ENCODE results near the gene KNCN. TPM values are rescaled to one million over a fixed set of nuclear protein-coding genes. Genes with fewer than 3 reads are reported as not detected.

KNCN gene
- polyA plus RNA-seq, 3 donors from 2014 or later, result not detected

- H3K36me3 Mint-ChIP-seq, result no peaks in the 10 kb centered on the region
- DNase-seq, result no peak
- H3K4me1 Mint-ChIP-seq, result no peaks in the 10 kb centered on the region
- no peaks in the 10 kb centered on the region for H3K9me3 Mint-ChIP-seq
- H3K4me3 Mint-ChIP-seq, result no peak overlapping the region
- H3K27me3 Mint-ChIP-seq (ENCODE audit: low read depth in 3 of 3), result peaks cover 0 to 5% (median 2%) of the 10 kb centered on the region in 3 donors
- no peak overlapping the region for H3K27ac Mint-ChIP-seq
These were observed 41.0 kb downstream of the KNCN start for GRCh38 chr1:46510341-46510997.

- H3K9me3 Mint-ChIP-seq, result no peaks in the 10 kb centered on the region
These were observed 42.7 kb downstream of the KNCN start for GRCh38 chr1:46508757-46509156.

DNA sequence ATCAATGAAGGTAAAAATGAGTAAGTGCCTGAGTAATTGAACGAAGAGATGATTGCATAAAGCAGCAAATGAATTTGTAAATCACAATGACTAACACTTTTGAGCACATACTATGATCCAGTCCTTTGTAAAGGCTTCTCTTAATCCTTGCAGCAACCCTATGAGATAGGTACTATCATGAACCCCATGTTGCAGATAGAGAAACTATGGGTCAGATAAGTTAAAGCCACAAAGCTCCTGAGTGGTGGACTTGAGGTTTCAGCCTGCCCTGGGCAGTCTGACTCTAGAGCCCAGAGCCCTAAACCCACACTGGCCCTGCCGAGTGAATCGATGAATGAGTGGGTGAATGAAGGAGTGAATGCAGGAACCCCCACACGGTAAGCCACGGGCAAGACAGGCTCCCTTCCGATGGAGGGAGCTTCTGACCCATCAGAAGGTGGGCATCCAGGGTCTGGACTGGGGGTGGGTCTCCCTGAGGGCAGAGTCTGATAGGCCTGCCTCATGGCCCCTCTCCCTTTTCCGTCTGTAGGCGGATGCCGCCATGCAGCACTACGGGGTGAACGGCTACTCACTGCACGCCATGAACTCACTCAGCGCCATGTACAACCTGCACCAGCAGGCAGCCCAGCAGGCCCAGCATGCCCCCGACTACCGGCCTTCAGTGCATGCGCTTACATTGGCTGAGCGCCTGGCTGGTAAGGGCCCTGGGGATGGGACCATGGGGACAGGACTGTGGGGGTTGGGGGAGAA lies 44.8 kb downstream of the KNCN start:
- no peak for DNase-seq
- H3K36me3 Mint-ChIP-seq, result no peaks in the 10 kb centered on the region
- no peak overlapping the region for H3K4me3 Mint-ChIP-seq
- H3K9me3 Mint-ChIP-seq, result no peaks in the 10 kb centered on the region
- peaks cover 2 to 6% (median 5%) of the 10 kb centered on the region in 3 donors for H3K27me3 Mint-ChIP-seq (ENCODE audit: low read depth in 3 of 3)
- H3K27ac Mint-ChIP-seq, result no peak overlapping the region
- no peaks in the 10 kb centered on the region for H3K4me1 Mint-ChIP-seq

More at GRCh38 chr1:46508757-46509156, 42.7 kb downstream of the KNCN start:
- Mint-ChIP-seq H3K4me1 (no peaks in the 10 kb centered on the region), H3K36me3 (no peaks in the 10 kb centered on the region), H3K27ac (no peak overlapping the region), H3K27me3 (ENCODE audit: low read depth in 3 of 3) (peaks cover 0 to 5% (median 0%) of the 10 kb centered on the region in 3 donors), H3K4me3 (no peak overlapping the region)
- DNase-seq, result no peak

DNA sequence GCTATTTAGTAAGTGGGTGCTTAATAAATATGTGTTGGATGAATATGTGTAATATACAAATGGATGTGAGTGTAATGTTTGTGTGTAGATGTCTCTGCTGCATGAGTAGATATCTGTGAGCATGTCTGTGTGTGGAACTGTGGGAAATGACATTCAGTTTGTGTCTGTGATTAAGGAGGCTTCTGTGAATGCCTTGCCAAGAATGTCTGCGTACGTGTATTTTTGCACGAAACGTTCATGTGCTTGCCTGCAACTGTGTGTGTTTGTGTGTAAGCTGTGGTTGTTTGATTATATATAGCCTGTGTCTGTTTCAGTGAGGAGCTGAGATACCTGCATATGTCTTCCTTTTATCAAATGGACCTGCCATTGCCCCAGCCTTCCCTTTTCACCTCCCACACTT lies 48.0 kb downstream of the KNCN start:
- Mint-ChIP-seq H3K27ac (no peak overlapping the region), H3K4me1 (no peaks in the 10 kb centered on the region), H3K27me3 (ENCODE audit: low read depth in 3 of 3) (peaks cover 2 to 8% (median 4%) of the 10 kb centered on the region in 3 donors), H3K4me3 (no peak overlapping the region), H3K9me3 (no peaks in the 10 kb centered on the region), H3K36me3 (no peaks in the 10 kb centered on the region)
- no peak for DNase-seq

- H3K36me3 Mint-ChIP-seq, result no peaks in the 10 kb centered on the region
- DNase-seq, result no peak
- H3K4me1 Mint-ChIP-seq, result no peaks in the 10 kb centered on the region
- H3K4me3 Mint-ChIP-seq, result no peak overlapping the region
- peaks cover 4 to 8% (median 6%) of the 10 kb centered on the region in 3 donors for H3K27me3 Mint-ChIP-seq (ENCODE audit: low read depth in 3 of 3)
- no peak overlapping the region for H3K27ac Mint-ChIP-seq
- H3K9me3 Mint-ChIP-seq, result no peaks in the 10 kb centered on the region
These were observed 49.9 kb downstream of the KNCN start for GRCh38 chr1:46501528-46501927.

DNA sequence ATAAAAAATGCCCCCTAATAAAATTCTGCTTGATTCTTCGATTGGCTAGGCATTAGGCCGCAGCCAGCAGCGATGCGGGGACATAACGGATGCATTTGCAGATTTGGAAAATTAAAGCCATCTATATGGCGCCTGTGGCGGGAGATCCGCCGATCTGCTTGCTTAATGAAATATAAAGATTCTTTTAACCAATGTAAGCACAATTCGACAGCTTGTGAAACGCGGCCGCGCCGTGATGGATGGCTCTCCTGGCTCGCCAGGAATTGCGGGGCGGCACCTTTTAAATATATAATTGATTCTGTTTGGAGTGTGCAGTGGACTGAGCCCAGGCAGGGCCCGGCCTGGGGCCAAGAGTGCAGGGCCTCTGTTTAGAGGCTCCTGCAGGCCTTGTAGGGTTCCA lies 53.8 kb downstream of the KNCN start:
- Mint-ChIP-seq H3K27me3 (ENCODE audit: low read depth in 3 of 3) (peaks cover 8 to 17% (median 15%) of the 10 kb centered on the region in 3 donors), H3K4me1 (no peaks in the 10 kb centered on the region), H3K36me3 (no peaks in the 10 kb centered on the region), H3K4me3 (no peak overlapping the region), H3K27ac (no peak overlapping the region), H3K9me3 (no peaks in the 10 kb centered on the region)
- DNase-seq, result no peak

DNA sequence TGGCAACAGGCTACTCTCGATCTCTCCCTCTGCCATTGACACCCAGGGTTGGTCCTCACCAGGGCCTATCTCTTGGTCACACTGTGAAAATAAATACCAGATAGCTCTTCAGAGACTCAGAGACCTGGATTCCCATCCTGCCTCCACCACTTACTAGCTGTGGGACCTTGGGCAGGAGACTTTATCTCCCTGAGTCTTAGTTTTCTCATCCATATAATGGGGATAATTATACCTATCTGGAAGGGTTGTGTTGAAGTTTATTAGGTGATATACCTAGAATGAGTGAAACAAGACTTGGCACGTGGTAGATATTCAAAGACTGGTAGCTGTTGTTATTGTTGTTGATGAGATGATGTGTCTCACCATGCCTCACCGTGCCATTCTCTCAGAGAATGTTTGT lies 54.4 kb downstream of the KNCN start:
- Mint-ChIP-seq H3K4me3 (no peak overlapping the region), H3K36me3 (no peaks in the 10 kb centered on the region), H3K4me1 (no peaks in the 10 kb centered on the region), H3K9me3 (no peaks in the 10 kb centered on the region), H3K27me3 (ENCODE audit: low read depth in 3 of 3) (peaks cover 9 to 17% (median 16%) of the 10 kb centered on the region in 3 donors), H3K27ac (no peak overlapping the region)
- no peak for DNase-seq

- H3K4me1 Mint-ChIP-seq, result peaks cover 0 to 2% of the 10 kb centered on the region in 2 donors
- no peak overlapping the region for H3K27ac Mint-ChIP-seq
- H3K4me3 Mint-ChIP-seq, result no peak overlapping the region
- peaks cover 13 to 17% (median 14%) of the 10 kb centered on the region in 3 donors for H3K27me3 Mint-ChIP-seq (ENCODE audit: low read depth in 3 of 3)
- DNase-seq, result no peak
- H3K36me3 Mint-ChIP-seq, result no peaks in the 10 kb centered on the region
- H3K9me3 Mint-ChIP-seq, result no peaks in the 10 kb centered on the region
These were observed 54.9 kb downstream of the KNCN start for GRCh38 chr1:46496505-46496904.

GRCh38 chr1:46495778-46496177 lies 55.7 kb downstream of the KNCN start:
- Mint-ChIP-seq H3K27ac (no peak overlapping the region), H3K4me1 (peaks cover 0 to 2% of the 10 kb centered on the region in 2 donors), H3K36me3 (no peaks in the 10 kb centered on the region), H3K9me3 (no peaks in the 10 kb centered on the region), H3K27me3 (ENCODE audit: low read depth in 3 of 3) (peaks cover 14 to 17% (median 16%) of the 10 kb centered on the region in 3 donors), H3K4me3 (no peak overlapping the region)
- DNase-seq, result no peak

Other genes with a start within 250 kb of the KNCN start
- gene LRRC41, start 248.0 kb downstream of the KNCN start, polyA plus RNA-seq, result 10 to 100 TPM; 44.2 to 71.6 (median 65.4) TPM
- gene UQCRH, start 247.9 kb downstream of the KNCN start, polyA plus RNA-seq, result 100 to 1,000 TPM; 222 to 278 (median 252) TPM
- 10 to 100 TPM in 1 of 3 donors, 1 to 10 TPM in 2; 3.4 to 16.3 (median 7.4) TPM for gene NSUN4, start 210.8 kb downstream of the KNCN start, polyA plus RNA-seq
- gene FAAH, start 157.3 kb downstream of the KNCN start, polyA plus RNA-seq, result 1 to 10 TPM; 1.8 to 2.8 (median 2.1) TPM
- not detected for gene DMBX1, start 61.8 kb downstream of the KNCN start, polyA plus RNA-seq
- 10 to 100 TPM; 23.2 to 35.7 (median 27.6) TPM for gene MKNK1, start 52.6 kb upstream of the KNCN start, polyA plus RNA-seq
- 10 to 100 TPM in 1 of 3 donors, 1 to 10 TPM in 2; 5.5 to 14.6 (median 6.8) TPM for gene MOB3C, start 65.2 kb upstream of the KNCN start, polyA plus RNA-seq
- gene ATPAF1, start 116.7 kb upstream of the KNCN start, polyA plus RNA-seq, result 100 to 1,000 TPM in 1 of 3 donors, 10 to 100 TPM in 2; 50.6 to 139 (median 51.7) TPM
- gene TEX38, start 120.2 kb upstream of the KNCN start, polyA plus RNA-seq, result not detected
- gene EFCAB14, start 167.5 kb upstream of the KNCN start, polyA plus RNA-seq, result 100 to 1,000 TPM in 1 of 3 donors, 10 to 100 TPM in 2; 85.8 to 145 (median 98.8) TPM
- gene CYP4B1, start 247.4 kb upstream of the KNCN start, polyA plus RNA-seq, result not detected